Osteoblast (primary cell): ENCODE data around the gene DTX2. TPM values are rescaled to one million over a fixed set of nuclear protein-coding genes. Genes with fewer than 3 reads are reported as not detected.
A peak's percentile ranks its signal among the peaks of the same experiment; 100 is the strongest.
"Not testable (repeated sequence)": the region's sequence is repeated elsewhere in the genome, so short reads cannot be mapped to it uniquely, and the experiment has no call there.

Experiments
- DNase-seq: peaks from one replicate; pipeline ENCODE4 v3.0.0; 2011; ENCODE audit warnings: low spot score, mixed read lengths; ENCODE audit not compliant: insufficient read length; ENCODE audit errors: missing footprints
- H2AFZ ChIP-seq: 2 replicates; pipeline ENCODE4 v1.6.0; 2011; ENCODE audit warnings: mild to moderate bottlenecking, low read length
- H3K27ac ChIP-seq: 2 replicates; pipeline ENCODE4 v1.5.1; 2011; ENCODE audit warnings: mild to moderate bottlenecking, low read depth, low read length, moderate library complexity
- H3K27me3 ChIP-seq: 2 replicates; pipeline ENCODE4 v1.6.0; 2012; ENCODE audit warnings: mild to moderate bottlenecking, control low read depth, inconsistent platforms, low read length, moderate library complexity; ENCODE audit not compliant: insufficient read depth
- H3K36me3 ChIP-seq: 2 replicates; pipeline ENCODE4 v1.5.1; 2011; ENCODE audit warnings: mild to moderate bottlenecking, low read length, control low read depth, moderate library complexity; ENCODE audit not compliant: insufficient read depth
- H3K4me1 ChIP-seq: 2 replicates; pipeline ENCODE4 v1.5.1; 2011; ENCODE audit warnings: mild to moderate bottlenecking, low read length, control low read depth, moderate library complexity; ENCODE audit not compliant: insufficient read depth
- H3K4me2 ChIP-seq: 2 replicates; pipeline ENCODE4 v1.6.0; 2011; ENCODE audit warnings: mild to moderate bottlenecking, low read length; ENCODE audit not compliant: insufficient read depth
- H3K4me3 ChIP-seq: fragments of 200-600 bp; sonication (generic); 3 replicates; pipeline ENCODE4 v1.5.1; 2012; ENCODE audit warnings: mild to moderate bottlenecking, low read length, inconsistent platforms; ENCODE audit not compliant: insufficient read depth
- H3K79me2 ChIP-seq: 2 replicates; pipeline ENCODE4 v1.6.0; 2012; ENCODE audit warnings: mild to moderate bottlenecking, low read length, control low read depth, inconsistent platforms; ENCODE audit not compliant: insufficient read depth
- H3K9me3 ChIP-seq: 2 replicates; pipeline ENCODE4 v1.5.1; 2011; ENCODE audit warnings: low read depth, low read length, control low read depth
- H4K20me1 ChIP-seq: 2 replicates; pipeline ENCODE4 v1.6.0; 2012; ENCODE audit warnings: mild to moderate bottlenecking, low read length, control low read depth; ENCODE audit not compliant: insufficient read depth
- total RNA-seq: library from RNA; depleted of rRNA; stranded (reverse); fragments of >200 nt; gene quantifications from 2 replicates; pipeline ENCODE4 v1.2.3, GENCODE V29; 2012
- TF ChIP-seq, protein P1 (sequence below): IDR thresholded peaks from 2 replicates; pipeline ENCODE4 v1.5.1; 2011; ENCODE audit warnings: mild to moderate bottlenecking, low read depth, low read length, moderate library complexity; ENCODE audit errors: extremely low read depth

Gene DTX2
- total RNA-seq, 1 donor, result 14.5 TPM

DNA sequence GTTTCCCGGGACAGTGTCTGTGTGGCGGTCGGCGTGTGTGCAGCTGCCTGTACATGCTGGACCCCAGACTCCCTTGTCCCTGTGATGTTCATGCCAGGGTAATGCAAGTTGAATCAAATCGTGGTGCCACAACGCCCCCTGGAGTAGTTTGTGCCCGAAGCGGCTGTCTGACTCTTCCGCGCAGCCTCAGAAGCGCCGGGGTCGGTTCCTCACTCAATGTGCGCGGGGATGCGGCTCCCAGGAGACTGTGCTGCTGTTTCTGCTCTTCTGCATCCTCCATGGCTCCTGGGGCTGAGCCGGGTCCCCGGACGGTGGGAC is 38.4 kb downstream of the DTX2 start:
- not testable (repeated sequence) for H3K9me3 ChIP-seq, H3K36me3 ChIP-seq, H3K27me3 ChIP-seq, H3K4me3 ChIP-seq, H4K20me1 ChIP-seq, DNase-seq, H3K4me1 ChIP-seq, H3K79me2 ChIP-seq, H3K4me2 ChIP-seq, H3K27ac ChIP-seq, H2AFZ ChIP-seq

GRCh38 chr7:76502224-76502623 is 40.7 kb downstream of the DTX2 start:
- not testable (repeated sequence) for H3K4me1 ChIP-seq, H3K27me3 ChIP-seq, H4K20me1 ChIP-seq, H3K9me3 ChIP-seq, H3K27ac ChIP-seq, H3K4me3 ChIP-seq, H2AFZ ChIP-seq, H3K4me2 ChIP-seq, H3K79me2 ChIP-seq, DNase-seq, H3K36me3 ChIP-seq

- H3K4me3 ChIP-seq, H3K27ac ChIP-seq, H3K79me2 ChIP-seq, H3K4me2 ChIP-seq, DNase-seq, H4K20me1 ChIP-seq, H3K27me3 ChIP-seq, H2AFZ ChIP-seq, H3K4me1 ChIP-seq, H3K36me3 ChIP-seq, H3K9me3 ChIP-seq: not testable (repeated sequence)
Observed at GRCh38 chr7:76502836-76503235, 41.3 kb downstream of the DTX2 start.

DNA sequence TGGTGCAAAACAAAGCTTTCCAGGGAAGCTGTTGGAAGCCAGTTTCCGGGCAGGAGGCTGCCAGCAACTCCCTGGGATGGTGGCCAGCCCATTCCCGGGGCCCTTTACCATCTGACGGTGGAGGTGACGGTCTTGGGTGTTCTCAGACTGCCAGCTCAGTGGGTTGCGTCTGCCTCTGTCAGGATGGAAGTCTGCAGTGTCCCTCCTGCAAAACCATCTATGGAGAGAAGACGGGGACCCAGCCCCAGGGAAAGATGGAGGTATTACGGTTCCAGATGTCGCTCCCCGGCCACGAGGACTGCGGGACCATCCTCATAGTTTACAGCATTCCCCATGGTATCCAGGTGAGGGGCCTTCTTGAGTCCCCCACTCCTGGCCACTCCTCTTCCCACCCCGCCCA is 41.7 kb downstream of the DTX2 start:
- H3K4me3 ChIP-seq, H3K4me2 ChIP-seq, H2AFZ ChIP-seq, H3K27me3 ChIP-seq, H3K27ac ChIP-seq, H3K79me2 ChIP-seq, H4K20me1 ChIP-seq, H3K36me3 ChIP-seq, H3K9me3 ChIP-seq, H3K4me1 ChIP-seq: not testable (repeated sequence)
- peak; percentile 64 for DNase-seq

- not testable (repeated sequence) for H3K36me3 ChIP-seq, H3K27me3 ChIP-seq, H3K4me1 ChIP-seq, H3K79me2 ChIP-seq, H3K4me3 ChIP-seq, H3K4me2 ChIP-seq, H2AFZ ChIP-seq, H4K20me1 ChIP-seq, H3K9me3 ChIP-seq, H3K27ac ChIP-seq
- peak; percentile 72 for DNase-seq
Observed at GRCh38 chr7:76504351-76505167, 43.0 kb downstream of the DTX2 start.

- no peaks in the 10 kb centered on the region for H3K36me3 ChIP-seq
- TF ChIP-seq, protein P1, sequence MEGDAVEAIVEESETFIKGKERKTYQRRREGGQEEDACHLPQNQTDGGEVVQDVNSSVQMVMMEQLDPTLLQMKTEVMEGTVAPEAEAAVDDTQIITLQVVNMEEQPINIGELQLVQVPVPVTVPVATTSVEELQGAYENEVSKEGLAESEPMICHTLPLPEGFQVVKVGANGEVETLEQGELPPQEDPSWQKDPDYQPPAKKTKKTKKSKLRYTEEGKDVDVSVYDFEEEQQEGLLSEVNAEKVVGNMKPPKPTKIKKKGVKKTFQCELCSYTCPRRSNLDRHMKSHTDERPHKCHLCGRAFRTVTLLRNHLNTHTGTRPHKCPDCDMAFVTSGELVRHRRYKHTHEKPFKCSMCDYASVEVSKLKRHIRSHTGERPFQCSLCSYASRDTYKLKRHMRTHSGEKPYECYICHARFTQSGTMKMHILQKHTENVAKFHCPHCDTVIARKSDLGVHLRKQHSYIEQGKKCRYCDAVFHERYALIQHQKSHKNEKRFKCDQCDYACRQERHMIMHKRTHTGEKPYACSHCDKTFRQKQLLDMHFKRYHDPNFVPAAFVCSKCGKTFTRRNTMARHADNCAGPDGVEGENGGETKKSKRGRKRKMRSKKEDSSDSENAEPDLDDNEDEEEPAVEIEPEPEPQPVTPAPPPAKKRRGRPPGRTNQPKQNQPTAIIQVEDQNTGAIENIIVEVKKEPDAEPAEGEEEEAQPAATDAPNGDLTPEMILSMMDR, result no peak
- H3K9me3 ChIP-seq, result no peaks in the 10 kb centered on the region
- no peaks in the 10 kb centered on the region for H3K27me3 ChIP-seq
- H3K4me1 ChIP-seq, result no peaks in the 10 kb centered on the region
- H3K27ac ChIP-seq, result no peak overlapping the region
- no peaks in the 10 kb centered on the region for H4K20me1 ChIP-seq
- no peak overlapping the region for H3K4me3 ChIP-seq
- no peaks in the 10 kb centered on the region for H3K79me2 ChIP-seq
- H2AFZ ChIP-seq, result no peak overlapping the region
- no peak overlapping the region for H3K4me2 ChIP-seq
- peak; percentile 50 for DNase-seq
Observed at GRCh38 chr7:76505168-76506080, 43.9 kb downstream of the DTX2 start.
